GM21515 (cell line): ENCODE data around the gene LDLRAP1.
A peak's percentile ranks its signal among the peaks of the same experiment; 100 is the strongest.

Experiments used
- ATAC-seq: cut with Tn5 transposase; IDR thresholded peaks from one replicate; pipeline ENCODE4 v1.9.1; 2021; ENCODE audit not compliant: unreplicated experiment

Gene LDLRAP1

DNA sequence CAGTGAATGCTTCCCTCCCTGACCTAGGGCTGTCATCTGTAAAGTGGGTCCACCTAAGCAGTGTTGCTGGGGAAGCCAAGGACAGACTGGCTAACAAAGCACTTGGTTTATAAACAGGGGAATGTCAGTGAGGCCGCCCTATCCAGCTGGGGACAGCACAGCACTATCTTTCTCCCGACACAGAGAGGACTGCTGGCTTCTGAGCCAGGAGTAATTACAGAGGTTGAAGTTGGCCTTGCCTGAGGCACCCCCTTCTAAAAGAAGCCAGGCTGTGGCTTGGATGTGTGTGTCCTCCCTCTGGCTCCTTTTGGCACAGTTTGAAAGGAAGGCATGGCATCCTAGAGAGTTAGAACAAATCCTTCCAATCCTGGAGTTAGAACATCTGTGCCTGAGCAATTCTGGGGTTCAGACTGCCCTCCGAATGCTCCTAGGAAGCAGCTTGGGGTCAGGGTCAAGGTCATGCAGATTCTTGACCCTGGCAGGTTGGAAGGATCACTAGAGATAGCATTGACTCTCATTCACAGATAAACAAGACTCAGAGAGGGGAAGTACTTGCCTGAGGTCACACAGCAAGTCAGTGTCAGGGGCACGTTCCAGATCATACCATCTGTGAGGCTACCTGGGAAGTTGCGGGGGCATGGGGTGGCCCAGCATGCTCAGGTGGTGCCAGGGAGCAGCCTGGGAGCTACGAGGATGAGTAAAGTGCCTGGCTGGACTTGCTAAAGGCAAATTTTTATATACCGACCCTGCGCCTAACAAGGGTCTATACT is 1.3 kb upstream of the LDLRAP1 start:
- ATAC-seq: no peak

DNA sequence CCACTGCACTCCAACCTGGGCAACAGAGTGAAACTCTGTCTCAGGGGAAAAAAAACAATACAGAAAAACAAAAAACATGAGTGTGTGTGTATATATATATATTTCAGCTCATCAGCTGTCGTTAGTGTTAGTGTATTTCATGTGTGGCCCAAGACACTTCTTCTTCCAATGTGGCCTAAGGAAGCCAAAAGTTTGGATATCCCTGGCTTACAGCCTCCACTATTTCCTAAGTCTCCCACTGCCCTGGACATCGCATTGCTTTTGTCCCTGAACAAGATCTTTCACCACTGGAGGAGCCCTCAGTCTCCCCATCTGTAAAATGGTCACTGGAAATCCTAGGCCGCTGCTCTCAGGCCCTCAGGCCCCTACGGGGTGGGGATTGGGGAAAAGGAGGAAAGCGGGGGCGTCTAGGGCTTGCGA is 391 bp upstream of the LDLRAP1 start:
- no peak for ATAC-seq

GRCh38 chr1:25544243-25544764 is 898 bp downstream of the LDLRAP1 start:
- no peak for ATAC-seq

DNA sequence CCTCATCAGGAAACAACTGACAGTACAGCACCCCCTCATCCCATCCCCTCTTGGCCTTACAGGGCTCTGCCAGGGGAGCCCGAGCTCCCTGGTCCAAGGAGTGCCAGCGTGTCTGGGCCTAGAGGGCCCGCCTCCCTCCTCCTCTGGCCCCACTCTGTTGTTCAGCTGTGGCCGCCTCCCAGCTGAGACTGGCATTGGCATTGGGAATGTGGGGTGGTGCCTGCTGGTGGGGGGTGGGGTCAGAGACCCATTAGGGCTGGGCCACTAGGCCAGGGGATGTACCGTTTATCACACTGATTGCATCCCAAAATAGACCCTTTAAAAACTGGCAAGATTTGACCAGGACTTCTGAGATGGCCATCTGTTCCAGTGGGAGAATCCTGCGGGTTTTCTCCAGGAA is 1.4 kb downstream of the LDLRAP1 start:
- no peak for ATAC-seq

DNA sequence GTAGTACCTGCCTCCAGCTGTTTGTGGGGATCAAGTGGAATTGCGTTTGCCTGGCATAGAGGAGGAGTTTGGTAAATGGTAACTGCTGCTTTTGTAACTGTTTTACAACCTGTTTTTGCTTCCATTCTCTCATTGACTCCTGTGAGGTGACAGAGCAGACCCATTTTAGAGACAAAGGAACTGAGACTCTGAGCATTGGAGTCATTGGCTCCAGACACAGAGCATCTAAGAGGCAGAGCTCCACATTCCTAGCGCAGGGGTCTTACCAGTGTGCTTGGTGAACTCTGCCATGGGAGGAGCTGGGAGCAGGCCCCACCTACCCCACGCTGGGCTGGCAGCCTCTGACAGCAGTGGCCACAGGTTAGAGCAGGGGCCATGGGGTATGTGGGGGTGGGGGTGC is 2.4 kb downstream of the LDLRAP1 start:
- no peak for ATAC-seq

DNA sequence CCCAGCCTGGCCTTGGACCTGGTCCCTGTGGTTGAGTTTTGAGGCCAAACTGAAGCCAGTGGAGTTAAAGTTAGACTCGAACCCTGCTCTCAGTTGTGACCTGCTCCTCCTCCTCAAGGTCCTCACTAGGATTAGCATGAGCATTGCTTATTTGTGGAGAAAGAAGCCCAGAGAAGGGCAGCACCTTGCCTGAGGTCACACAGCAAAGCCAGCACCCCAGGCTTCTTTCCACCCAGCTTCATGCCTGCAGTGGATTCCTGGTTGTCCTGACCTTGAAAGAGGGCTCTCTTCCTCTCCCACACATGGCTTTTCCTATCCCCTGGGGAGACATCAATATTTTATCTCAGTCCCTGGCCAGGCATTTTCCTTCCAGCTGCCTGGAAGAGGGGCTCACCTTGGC is 2.8 kb downstream of the LDLRAP1 start:
- no peak for ATAC-seq

DNA sequence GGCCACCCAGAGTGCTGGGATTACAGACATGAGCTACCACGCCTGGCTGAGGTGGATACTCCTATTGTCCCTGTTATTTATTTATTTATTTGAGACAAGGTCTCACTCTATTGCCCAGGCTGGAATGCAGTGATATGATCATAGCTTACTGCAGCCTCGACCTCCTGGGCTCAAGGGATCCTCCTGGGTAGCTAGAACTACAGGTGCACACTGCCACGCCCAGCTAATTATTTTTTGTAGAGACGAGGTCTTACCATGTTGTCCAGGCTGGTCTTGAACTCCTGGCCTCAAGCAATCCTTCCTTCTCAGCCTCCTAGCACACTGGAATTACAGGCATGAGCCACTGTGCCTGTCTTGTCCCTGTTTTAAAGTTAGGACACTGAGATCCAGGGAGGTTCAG is 5.2 kb downstream of the LDLRAP1 start:
- ATAC-seq: no peak

DNA sequence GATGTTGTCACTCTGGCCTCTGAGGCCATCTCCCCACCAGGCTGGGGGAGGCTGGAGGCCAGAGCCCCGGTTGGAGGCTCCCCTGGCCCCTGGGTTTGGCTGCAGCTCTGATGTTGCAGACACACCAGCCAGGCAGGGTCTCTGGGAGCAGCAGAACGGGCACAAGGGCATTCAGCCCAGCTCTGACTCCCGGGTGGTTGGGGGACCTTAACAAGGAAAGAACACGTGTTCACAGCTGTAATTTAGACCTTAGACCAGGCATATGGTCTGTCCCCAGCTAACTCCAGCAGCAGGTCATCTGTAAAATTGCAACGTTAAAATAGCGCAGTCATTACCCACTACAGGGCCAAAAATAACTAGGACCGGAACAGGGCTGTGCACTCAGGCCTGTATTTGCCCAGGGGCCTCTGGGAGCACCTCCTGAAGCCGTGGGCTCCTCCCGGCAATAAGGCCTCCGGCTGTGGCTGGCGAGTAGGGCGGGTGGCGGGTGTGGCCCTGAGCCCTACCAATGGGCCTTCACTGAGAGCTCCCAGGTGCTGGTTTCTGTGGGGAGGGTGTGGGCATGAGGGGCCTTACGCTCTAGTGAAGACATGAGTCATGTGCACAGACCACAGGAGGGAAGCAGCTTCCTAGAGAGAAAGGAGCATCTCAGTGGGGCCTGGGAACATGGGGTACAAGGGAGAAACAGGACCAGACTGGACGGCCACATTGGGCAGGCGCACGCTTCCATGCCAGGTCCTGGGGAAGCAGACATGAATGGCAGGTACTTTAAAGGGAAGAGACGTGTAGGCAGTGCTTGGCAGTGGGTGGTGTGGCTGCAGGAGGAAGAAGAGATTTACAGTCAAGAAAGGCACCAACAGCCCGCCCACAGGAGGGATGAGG is 6.1 kb downstream of the LDLRAP1 start:
- ATAC-seq: peak; percentile 78

- ATAC-seq: no peak
These were observed 6.7 kb downstream of the LDLRAP1 start for GRCh38 chr1:25550155-25550506.

GRCh38 chr1:25550683-25551310 is 7.4 kb downstream of the LDLRAP1 start:
- ATAC-seq: no peak

GRCh38 chr1:25553749-25554429 is 10.5 kb downstream of the LDLRAP1 start:
- no peak for ATAC-seq

DNA sequence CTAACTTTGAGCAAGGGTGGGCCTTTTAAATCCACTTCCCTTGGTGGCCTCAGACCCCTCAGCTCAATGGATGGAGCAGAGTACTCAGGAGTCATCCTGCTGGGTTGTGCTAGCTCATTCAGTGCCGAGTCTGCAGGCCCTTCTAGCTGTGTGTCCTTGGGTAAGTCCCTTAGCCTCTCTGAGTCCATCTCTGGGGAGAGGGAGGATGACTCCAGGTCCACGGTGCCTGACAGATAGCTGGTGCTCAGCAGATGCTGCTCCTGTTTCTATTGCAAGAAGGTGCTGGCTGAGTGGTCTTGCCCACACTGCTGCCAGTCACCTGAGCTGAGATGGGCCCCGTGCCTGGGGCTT is 11.0 kb downstream of the LDLRAP1 start:
- no peak for ATAC-seq

- ATAC-seq: no peak
These were observed 11.7 kb downstream of the LDLRAP1 start for GRCh38 chr1:25554886-25555752.

GRCh38 chr1:25555753-25556092 is 12.3 kb downstream of the LDLRAP1 start:
- ATAC-seq: no peak

DNA sequence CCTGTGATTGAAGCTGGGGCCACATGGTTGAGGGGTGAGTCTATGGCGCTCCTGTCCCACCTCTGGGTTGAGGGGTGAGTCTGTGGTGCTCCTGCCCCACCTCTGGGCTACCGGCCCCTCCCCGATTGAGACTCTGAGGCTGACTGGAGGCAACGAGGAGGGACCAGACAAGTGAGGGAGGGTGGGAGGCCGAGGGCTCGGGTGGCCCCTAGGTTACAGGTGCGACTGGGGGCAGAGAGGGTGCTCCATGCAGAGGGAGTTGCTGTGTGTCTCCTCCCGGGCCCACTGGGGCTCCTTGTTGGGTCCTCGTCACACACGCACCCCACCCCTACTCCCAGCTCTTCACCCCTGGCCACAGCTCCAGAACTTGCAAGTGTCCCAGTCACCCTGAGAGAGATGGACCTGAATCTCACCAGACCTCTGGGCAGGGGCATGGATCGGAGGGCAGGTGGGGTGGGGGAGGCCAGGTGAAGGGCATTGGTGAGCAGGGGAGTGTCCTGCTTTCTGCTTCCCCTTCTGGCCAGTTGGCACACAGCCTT is 12.8 kb downstream of the LDLRAP1 start:
- ATAC-seq: no peak

DNA sequence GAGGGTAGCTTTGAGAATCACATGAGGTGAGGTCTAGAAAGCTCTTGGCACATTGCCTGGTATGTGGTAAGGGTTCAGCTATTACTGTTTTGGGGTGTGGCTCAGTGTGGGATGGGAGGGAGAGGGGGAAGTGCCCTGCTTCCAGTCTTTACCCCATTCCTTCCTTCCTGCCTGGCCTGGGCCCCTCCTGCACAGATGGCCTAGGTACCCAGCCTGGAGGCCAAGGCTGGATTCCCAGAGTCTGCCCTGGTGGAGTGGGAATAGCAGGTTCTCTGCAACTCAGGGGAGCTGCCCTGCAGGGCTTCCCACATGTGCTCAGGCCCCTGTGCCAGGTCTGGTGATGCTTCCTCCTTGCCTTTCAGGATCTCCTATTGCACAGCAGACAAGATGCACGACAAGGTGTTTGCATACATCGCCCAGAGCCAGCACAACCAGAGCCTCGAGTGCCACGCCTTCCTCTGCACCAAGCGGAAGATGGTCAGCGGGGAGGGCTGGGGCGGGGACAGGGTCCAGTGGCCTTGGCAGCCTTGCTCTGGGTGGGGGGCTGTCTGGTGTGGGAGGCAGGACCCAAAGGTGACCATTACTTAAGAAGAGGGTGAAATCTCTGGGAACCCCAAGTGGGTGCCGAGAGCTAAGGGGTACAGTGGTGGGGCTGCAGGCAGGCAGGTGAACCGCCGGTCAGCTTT is 13.5 kb downstream of the LDLRAP1 start:
- ATAC-seq: no peak

- no peak for ATAC-seq
These were observed 14.1 kb downstream of the LDLRAP1 start for GRCh38 chr1:25557543-25557942.

GRCh38 chr1:25559031-25559430 is 15.6 kb downstream of the LDLRAP1 start:
- no peak for ATAC-seq

- no peak for ATAC-seq
These were observed 16.6 kb downstream of the LDLRAP1 start for GRCh38 chr1:25560001-25560400.
